Measurements from ENCODE around the gene IQCN. TPM values are rescaled to one million over a fixed set of nuclear protein-coding genes. Genes with fewer than 3 reads are reported as not detected.

IQCN gene
- total RNA-seq, 2 experiments from 2014 or later: 18.1 to 18.7 TPM

- peaks cover 76% of the 10 kb centered on the region for H3K4me1 ChIP-seq (ENCODE audit: insufficient read depth, low read length)
- H3K4me3 ChIP-seq (ENCODE audit: low read length): peak overlapping the region; percentile 99
- intact Hi-C loops (cut with DNase I, micrococcal nuclease): loop anchor here (1.0 kb wide), 3 partner anchors 26 to 50 kb away; partner anchors contain the start of gene LSM4 (in 2 of the 2)
Measured at GRCh38 chr19:18278521-18279265, 4.4 kb upstream of the IQCN start.

GRCh38 chr19:18274781-18275356, 617 bp upstream of the IQCN start:
- intact Hi-C loops (cut with DNase I, micrococcal nuclease): no loop called here
- ChIA-PET CTCF (no interaction called here), POLR2A (interaction anchor here (0.5 to 2.0 kb wide), 7 partner anchors 18 to 144 kb away, joined by 3 to 6 read pairs (median 4); partner anchors contain the start of genes LSM4 and SSBP4)
- peaks cover 53% of the 10 kb centered on the region for H3K4me1 Mint-ChIP-seq (ENCODE audit: low read depth)
- peaks cover 8% of the 10 kb centered on the region for H3K27me3 Mint-ChIP-seq
- Histone ChIP-seq H3K4me1 (ENCODE audit: insufficient read depth, low read length) (peaks cover 66% of the 10 kb centered on the region), H3K36me3 (ENCODE audit: insufficient read depth, low read length) (peaks cover 40% of the 10 kb centered on the region), H3K27ac (ENCODE audit: low read depth in 1 of 2, low read length in 2 of 2) (no peak overlapping the region), H3K4me3 (ENCODE audit: low read length) (no peak overlapping the region), H3K9me3 (ENCODE audit: control insufficient read depth in 1 of 2, insufficient read depth in 1 of 2, low read length in 2 of 2) (peaks cover 0 to 4% of the 10 kb centered on the region in 2 experiments), H3K27me3 (ENCODE audit: control insufficient read depth in 1 of 2, insufficient read depth in 2 of 2, low read length in 2 of 2) (no peaks in the 10 kb centered on the region)
- no peak for ATAC-seq (ENCODE audit: poor library complexity)
- H3K9me3 Mint-ChIP-seq: peaks cover 2% of the 10 kb centered on the region
- DNase-seq: peak in 4 of 14 experiments; percentile 24 to 79 (median 56)
- H3K36me3 Mint-ChIP-seq (ENCODE audit: low read depth): peaks cover 54% of the 10 kb centered on the region
- H3K4me3 Mint-ChIP-seq: peak overlapping the region; percentile 73
- TF ChIP-seq CTCF (IDR thresholded peaks at IDR 0.05): no peak
- H3K27ac Mint-ChIP-seq: peak overlapping the region; percentile 77

More at GRCh38 chr19:18278521-18279265, 4.4 kb upstream of the IQCN start:
- H3K4me3 Mint-ChIP-seq: peak overlapping the region; percentile 99
- peaks cover 9% of the 10 kb centered on the region for H3K27me3 Mint-ChIP-seq
- no peak for ATAC-seq (ENCODE audit: poor library complexity)
- H3K27ac Mint-ChIP-seq: peak overlapping the region; percentile 100
- ChIA-PET POLR2A (interaction anchor here (0.8 to 18.2 kb wide), 31 partner anchors 13 to 1203 kb away, joined by 3 to 761 read pairs (median 7); partner anchors contain the start of genes COPE, DDX49, HAUS8 and LSM4), CTCF (interaction anchor here (1.0 to 6.6 kb wide), 22 partner anchors 9 to 419 kb away, joined by 3 to 340 read pairs (median 8); partner anchors contain the start of genes LSM4, MPV17L2, RPL18A and SSBP4)
- H3K9me3 Mint-ChIP-seq: peaks cover 2% of the 10 kb centered on the region
- peaks cover 57% of the 10 kb centered on the region for H3K4me1 Mint-ChIP-seq (ENCODE audit: low read depth)
- peaks cover 56% of the 10 kb centered on the region for H3K36me3 Mint-ChIP-seq (ENCODE audit: low read depth)
- peak; percentile 11 for TF ChIP-seq CTCF (IDR thresholded peaks at IDR 0.05)
- Histone ChIP-seq H3K27me3 (ENCODE audit: control insufficient read depth in 1 of 2, insufficient read depth in 2 of 2, low read length in 2 of 2) (no peaks in the 10 kb centered on the region), H3K9me3 (ENCODE audit: control insufficient read depth in 1 of 2, insufficient read depth in 1 of 2, low read length in 2 of 2) (no peaks in the 10 kb centered on the region), H3K36me3 (ENCODE audit: insufficient read depth, low read length) (peaks cover 38% of the 10 kb centered on the region), H3K27ac (ENCODE audit: low read depth in 1 of 2, low read length in 2 of 2) (peak overlapping the region; percentile 98 to 99)
- DNase-seq: peak in 11 of 14 experiments; percentile 29 to 79 (median 58)

GRCh38 chr19:18273561-18274218, 562 bp downstream of the IQCN start:
- TF ChIP-seq CTCF (IDR thresholded peaks at IDR 0.05): no peak
- H3K27me3 Mint-ChIP-seq: no peaks in the 10 kb centered on the region
- ATAC-seq (ENCODE audit: poor library complexity) (no peak), DNase-seq (peak in 1 of 14 experiments; percentile 57)
- H3K27me3 ChIP-seq (ENCODE audit: control insufficient read depth in 1 of 2, insufficient read depth in 2 of 2, low read length in 2 of 2): no peaks in the 10 kb centered on the region
- peaks cover 0 to 4% of the 10 kb centered on the region in 2 experiments for H3K9me3 ChIP-seq (ENCODE audit: control insufficient read depth in 1 of 2, insufficient read depth in 1 of 2, low read length in 2 of 2)
- ChIA-PET CTCF (interaction anchor here (1.2 kb wide), 1 partner anchor 49 kb away, joined by 4 read pairs; the partner anchor contains the start of gene LSM4), POLR2A (interaction anchor here (0.7 to 1.9 kb wide), 3 partner anchors 48 to 81 kb away, joined by 3 to 7 read pairs (median 4); partner anchors contain the start of genes LSM4 and MPV17L2)
- H3K4me3 Mint-ChIP-seq: no peak overlapping the region
- peaks cover 47% of the 10 kb centered on the region for H3K36me3 Mint-ChIP-seq (ENCODE audit: low read depth)
- intact Hi-C loops (cut with DNase I, micrococcal nuclease): no loop called here
- peaks cover 41% of the 10 kb centered on the region for H3K4me1 Mint-ChIP-seq (ENCODE audit: low read depth)
- peaks cover 40% of the 10 kb centered on the region for H3K36me3 ChIP-seq (ENCODE audit: insufficient read depth, low read length)
- no peak overlapping the region for H3K4me3 ChIP-seq (ENCODE audit: low read length)
- H3K27ac ChIP-seq (ENCODE audit: low read depth in 1 of 2, low read length in 2 of 2): no peak overlapping the region
- peaks cover 55% of the 10 kb centered on the region for H3K4me1 ChIP-seq (ENCODE audit: insufficient read depth, low read length)
- H3K9me3 Mint-ChIP-seq: no peaks in the 10 kb centered on the region
- H3K27ac Mint-ChIP-seq: peak overlapping the region; percentile 77

Data from CD4-positive, alpha-beta T cell (primary cell).